HCT116 (cell line): ENCODE data around the gene RASSF7. TPM values are rescaled to one million over a fixed set of nuclear protein-coding genes. Genes with fewer than 3 reads are reported as not detected.

Experiments
- ATAC-seq: fragments of 200-7000 bp; cut with Tn5 transposase; 2 replicates; pipeline ENCODE4 v1.9.1; 2020; ENCODE audit warnings: mild to moderate bottlenecking, moderate library complexity
- BruUV-seq: library from RNA; stranded (reverse); fragments of 400-500 nt; replicated peaks from 2 replicates; lab custom pipeline; 2021; lab: Mats Ljungman, UMichigan
- CTCF ChIA-PET: fragments of 300-600 bp; sonication (Branson Sonifier 250); formaldehyde crosslinking; loops from one replicate; lab custom pipeline; 2021; ENCODE audit warnings: antibody characterized with exemption; lab: Charles Lee
- POLR2A ChIA-PET: fragments of 300-600, 350-600 bp; sonication (Branson Sonifier 250); formaldehyde crosslinking; loops from one replicate; lab custom pipeline; 2021; ENCODE audit warnings: antibody characterized with exemption; lab: Charles Lee
- RAD21 ChIA-PET, 2 experiments: fragments of 300-600 bp; sonication (Branson Sonifier 250); formaldehyde crosslinking; loops; one replicate each; lab custom pipeline; 2023; ENCODE audit warnings: low total read pairs in 2 of 2; ENCODE audit not compliant: uncharacterized antibody in 2 of 2, unreplicated experiment in 2 of 2, low non-redundant PET in 1 of 2; lab: Charles Lee
- DNase-seq: peaks from one replicate; pipeline ENCODE4 v3.0.0-alpha.2; 2010; ENCODE audit warnings: low read depth, low spot score
- H2AFZ ChIP-seq: fragments of 200-600 bp; shearing (Covaris generic), sonication (generic); 2 replicates; pipeline ENCODE4 v1.6.1; 2017; ENCODE audit warnings: low read depth, mixed run types, mixed read lengths, antibody characterized with exemption, low read length; ENCODE audit not compliant: poor library complexity, severe bottlenecking
- H3K27ac ChIP-seq: 2 replicates; pipeline ENCODE4 v1.5.1; 2012; ENCODE audit warnings: low read depth, low read length
- H3K27me3 ChIP-seq: fragments of 200-600 bp; sonication (generic); 2 replicates; pipeline ENCODE4 v1.6.1; 2016; ENCODE audit warnings: mixed run types, low read length, mixed read lengths; ENCODE audit not compliant: insufficient read depth
- H3K36me3 ChIP-seq, 2 experiments: fragments of 200-500 bp in 1 of 2; fragments of 200-600 bp in 1 of 2; sonication (Bioruptor generic) in 1 of 2; sonication (generic) in 1 of 2; 2 replicates each; pipeline versions ENCODE4 v1.5.1 to v1.6.1; 2014 to 2016; ENCODE audit warnings: low read length in 2 of 2, inconsistent platforms in 1 of 2, mixed read lengths in 1 of 2, mixed run types in 1 of 2; ENCODE audit not compliant: insufficient read depth in 2 of 2, control insufficient read depth in 1 of 2
- H3K4me1 ChIP-seq, 2 experiments: fragments of 200-600 bp in 1 of 2; sonication (generic) in 1 of 2; 2 replicates each; pipeline versions ENCODE4 v1.5.1 to v1.6.1; 2012 to 2017; ENCODE audit warnings: low read length in 2 of 2, inconsistent platforms in 1 of 2, mild to moderate bottlenecking in 1 of 2, mixed read lengths in 1 of 2, mixed run types in 1 of 2, moderate library complexity in 1 of 2; ENCODE audit not compliant: insufficient read depth in 2 of 2, control insufficient read depth in 1 of 2
- H3K4me2 ChIP-seq: fragments of 200-600 bp; sonication (generic); 2 replicates; pipeline ENCODE4 v1.6.1; 2017; ENCODE audit warnings: mixed run types, low read length, mixed read lengths
- H3K4me3 ChIP-seq, 2 experiments: fragments of 200-600 bp in 1 of 2; sonication (generic) in 1 of 2; replicated peaks in 1 of 2; 2 replicates each; pipeline ENCODE4 v1.5.1; 2011 to 2016; ENCODE audit warnings: low read length in 2 of 2, control low read depth in 1 of 2, low read depth in 1 of 2, mild to moderate bottlenecking in 1 of 2, mixed read lengths in 1 of 2, mixed run types in 1 of 2
- H3K79me2 ChIP-seq: fragments of 200-600 bp; sonication (generic); 2 replicates; pipeline ENCODE4 v1.6.1; 2017; ENCODE audit warnings: mild to moderate bottlenecking, mixed run types, low read length, moderate library complexity, mixed read lengths; ENCODE audit not compliant: insufficient read depth
- H3K9ac ChIP-seq: fragments of 200-600 bp; sonication (generic); 2 replicates; pipeline ENCODE4 v1.6.1; 2016; ENCODE audit warnings: low read length, mixed read lengths
- H3K9me2 ChIP-seq: fragments of 200-600 bp; sonication (generic), shearing (Covaris generic); 2 replicates; pipeline ENCODE4 v1.6.1; 2017; ENCODE audit warnings: mixed run types, mild to moderate bottlenecking, moderate library complexity; ENCODE audit not compliant: insufficient read depth
- H3K9me3 ChIP-seq, 2 experiments: fragments of 200-500 bp in 1 of 2; fragments of 200-600 bp in 1 of 2; sonication (Bioruptor generic) in 1 of 2; sonication (generic) in 1 of 2; 2 replicates each; pipeline ENCODE4 v1.6.1; 2014 to 2017; ENCODE audit warnings: low read length in 2 of 2, mixed read lengths in 2 of 2, inconsistent platforms in 1 of 2, low read depth in 1 of 2, mild to moderate bottlenecking in 1 of 2, mixed run types in 1 of 2, moderate library complexity in 1 of 2; ENCODE audit not compliant: control insufficient read depth in 1 of 2, insufficient read depth in 1 of 2
- H4K20me1 ChIP-seq: fragments of 200-600 bp; sonication (generic), shearing (Covaris generic); 2 replicates; pipeline ENCODE4 v1.6.1; 2017; ENCODE audit warnings: mixed run types, mild to moderate bottlenecking, moderate library complexity; ENCODE audit not compliant: insufficient read depth
- EGR1 ChIP-seq: IDR thresholded peaks from 2 replicates; pipeline ENCODE4 v1.6.1; 2012; ENCODE audit warnings: low read depth
- ELF1 ChIP-seq: IDR thresholded peaks from 2 replicates; pipeline ENCODE4 v1.6.1; 2012; ENCODE audit warnings: low read depth, borderline replicate concordance
- POLR2AphosphoS5 ChIP-seq: IDR thresholded peaks from 2 replicates; pipeline ENCODE4 v1.6.1; 2011; ENCODE audit warnings: mild to moderate bottlenecking, low read depth, low read length, moderate library complexity
- SIN3A ChIP-seq: IDR thresholded peaks from 2 replicates; pipeline ENCODE4 v1.6.1; 2012; ENCODE audit warnings: low read depth
- SRF ChIP-seq: IDR thresholded peaks from 2 replicates; pipeline ENCODE4 v1.6.1; 2012; ENCODE audit warnings: low read depth
- TCF7L2 ChIP-seq: IDR thresholded peaks from 2 replicates; pipeline ENCODE4 v1.7.0; 2011; ENCODE audit warnings: borderline replicate concordance, inconsistent platforms; ENCODE audit not compliant: insufficient read depth, insufficient read length; ENCODE audit errors: extremely low read depth
- ZNF274 ChIP-seq: fragments of 200-500 bp; sonication (Bioruptor generic); IDR thresholded peaks from 2 replicates; pipeline ENCODE4 v1.6.1; 2014; ENCODE audit warnings: mild to moderate bottlenecking, low read depth, low read length, inconsistent platforms
- intact Hi-C: fragments of 100-400 bp; cut with micrococcal nuclease; formaldehyde crosslinking; loops from 2 replicates; pipeline ENCODE4 v1.10.0; 2022
- total RNA-seq: library from RNA; stranded (reverse); gene quantifications from one replicate; pipeline ENCODE4 v1.2.1, GENCODE V29; 2021; ENCODE audit not compliant: unreplicated experiment
- TF ChIP-seq, protein P1 (sequence below): IDR thresholded peaks from 2 replicates; pipeline ENCODE4 v1.6.1; 2012; ENCODE audit warnings: low read depth
- TF ChIP-seq, protein P2 (sequence below): IDR thresholded peaks from 2 replicates; pipeline ENCODE4 v1.6.1; 2012

Gene RASSF7
- total RNA-seq, 1 experiment from 2014 or later = 35.9 TPM

GRCh38 chr11:532527-532985, 28.2 kb upstream of the RASSF7 start:
- BruUV-seq = no TSS peak
- CTCF ChIA-PET = no interaction called here
- Histone ChIP-seq H3K36me3 (peaks cover 0 to 26% of the 10 kb centered on the region in 2 experiments; a peak in 2 of 4 replicates), H4K20me1 (no peaks in the 10 kb centered on the region), H3K4me3 (no peak overlapping the region), H3K27me3 (no peaks in the 10 kb centered on the region), H3K9me2 (no peaks in the 10 kb centered on the region), H3K9me3 (no peaks in the 10 kb centered on the region), H3K27ac (no peak overlapping the region), H3K79me2 (peaks cover 27% of the 10 kb centered on the region), H3K9ac (no peak overlapping the region), H3K4me2 (no peak overlapping the region), H3K4me1 (peaks cover 6 to 24% of the 10 kb centered on the region in 2 experiments; a peak in 3 of 4 replicates), H2AFZ (no peak overlapping the region)
- TF ChIP-seq SIN3A = no peak
- TF ChIP-seq, protein P1, sequence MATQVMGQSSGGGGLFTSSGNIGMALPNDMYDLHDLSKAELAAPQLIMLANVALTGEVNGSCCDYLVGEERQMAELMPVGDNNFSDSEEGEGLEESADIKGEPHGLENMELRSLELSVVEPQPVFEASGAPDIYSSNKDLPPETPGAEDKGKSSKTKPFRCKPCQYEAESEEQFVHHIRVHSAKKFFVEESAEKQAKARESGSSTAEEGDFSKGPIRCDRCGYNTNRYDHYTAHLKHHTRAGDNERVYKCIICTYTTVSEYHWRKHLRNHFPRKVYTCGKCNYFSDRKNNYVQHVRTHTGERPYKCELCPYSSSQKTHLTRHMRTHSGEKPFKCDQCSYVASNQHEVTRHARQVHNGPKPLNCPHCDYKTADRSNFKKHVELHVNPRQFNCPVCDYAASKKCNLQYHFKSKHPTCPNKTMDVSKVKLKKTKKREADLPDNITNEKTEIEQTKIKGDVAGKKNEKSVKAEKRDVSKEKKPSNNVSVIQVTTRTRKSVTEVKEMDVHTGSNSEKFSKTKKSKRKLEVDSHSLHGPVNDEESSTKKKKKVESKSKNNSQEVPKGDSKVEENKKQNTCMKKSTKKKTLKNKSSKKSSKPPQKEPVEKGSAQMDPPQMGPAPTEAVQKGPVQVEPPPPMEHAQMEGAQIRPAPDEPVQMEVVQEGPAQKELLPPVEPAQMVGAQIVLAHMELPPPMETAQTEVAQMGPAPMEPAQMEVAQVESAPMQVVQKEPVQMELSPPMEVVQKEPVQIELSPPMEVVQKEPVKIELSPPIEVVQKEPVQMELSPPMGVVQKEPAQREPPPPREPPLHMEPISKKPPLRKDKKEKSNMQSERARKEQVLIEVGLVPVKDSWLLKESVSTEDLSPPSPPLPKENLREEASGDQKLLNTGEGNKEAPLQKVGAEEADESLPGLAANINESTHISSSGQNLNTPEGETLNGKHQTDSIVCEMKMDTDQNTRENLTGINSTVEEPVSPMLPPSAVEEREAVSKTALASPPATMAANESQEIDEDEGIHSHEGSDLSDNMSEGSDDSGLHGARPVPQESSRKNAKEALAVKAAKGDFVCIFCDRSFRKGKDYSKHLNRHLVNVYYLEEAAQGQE = no peak
- TF ChIP-seq, protein P2, sequence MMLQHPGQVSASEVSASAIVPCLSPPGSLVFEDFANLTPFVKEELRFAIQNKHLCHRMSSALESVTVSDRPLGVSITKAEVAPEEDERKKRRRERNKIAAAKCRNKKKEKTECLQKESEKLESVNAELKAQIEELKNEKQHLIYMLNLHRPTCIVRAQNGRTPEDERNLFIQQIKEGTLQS = no peak
- TF ChIP-seq TCF7L2 = no peak
- TF ChIP-seq EGR1 = no peak
- TF ChIP-seq POLR2AphosphoS5 = no peak
- TF ChIP-seq ZNF274 = no peak
- no peak for TF ChIP-seq ELF1
- TF ChIP-seq SRF = no peak
- intact Hi-C loops = no loop called here
- RAD21 ChIA-PET = no interaction called here
- POLR2A ChIA-PET = no interaction called here
- ATAC-seq (no peak), DNase-seq (no peak)
